Measurements from ENCODE around the gene WDFY3. TPM values are rescaled to one million over a fixed set of nuclear protein-coding genes. Genes with fewer than 3 reads are reported as not detected.

Gene WDFY3
- total and polyA plus RNA-seq, 2 of the 4 experiments (the other 2 are of a cell fraction) = 12.5 to 58.1 TPM

GRCh38 chr4:84915396-84915780, 51.1 kb downstream of the WDFY3 start:
- no peak overlapping the region for H3K23ac ChIP-seq (ENCODE audit: low read depth, low read length)
- intact Hi-C loops (cut with micrococcal nuclease) (no loop called here), dilution Hi-C loops (cut with HindIII; ENCODE audit: low sequenced_read_pairs, unreplicated experiment) (no loop called here), in situ Hi-C loops (cut with MboI; ENCODE audit: low sequenced_read_pairs) (no loop called here)
- H3K56ac ChIP-seq (ENCODE audit: extremely low read depth, insufficient read depth, low read length) = no peak overlapping the region
- no TSS peak for BruUV-seq (replicated peaks)
- H3K4me2 ChIP-seq (ENCODE audit: low read depth, low read length) = no peak overlapping the region
- H3K4me1 ChIP-seq (ENCODE audit: control insufficient read depth, insufficient read depth, low read length) = no peaks in the 10 kb centered on the region
- DNase-seq = peak; percentile 16
- H2BK120ac ChIP-seq (ENCODE audit: low read depth, low read length) = no peak overlapping the region
- no peak overlapping the region for H3K27ac ChIP-seq (ENCODE audit: insufficient read depth, low read length)
- peaks cover 27 to 47% of the 10 kb centered on the region in 2 experiments for H3K79me1 ChIP-seq (ENCODE audit: low read depth in 1 of 2, low read length in 2 of 2)
- no peak overlapping the region for H3K9ac ChIP-seq (ENCODE audit: low read depth, low read length)
- TF ChIP-seq MAZ (IDR thresholded peaks at IDR 0.05; ENCODE audit: borderline replicate concordance, low read depth, low read length) = no peak
- no peak for TF ChIP-seq RFX5 (IDR thresholded peaks at IDR 0.05; ENCODE audit: low read depth, low read length)
- TF ChIP-seq BHLHE40 (IDR thresholded peaks at IDR 0.05; ENCODE audit: low read depth, low read length) = no peak
- TF ChIP-seq POLR2A (IDR thresholded peaks at IDR 0.05; ENCODE audit: low read depth, low read length) = no peak
- TF ChIP-seq NFE2L2 (IDR thresholded peaks at IDR 0.05; ENCODE audit: low read depth, low read length) = no peak
- no peak for TF ChIP-seq CHD1 (IDR thresholded peaks at IDR 0.05; ENCODE audit: low read depth, low read length)
- TF ChIP-seq SMC3 (IDR thresholded peaks at IDR 0.05; ENCODE audit: low read depth, low read length) = no peak
- H4K20me1 ChIP-seq (ENCODE audit: insufficient read depth, low read length) = no peaks in the 10 kb centered on the region; the same call in 1 of the 2 replicates
- ChIA-PET CTCF (interaction anchor here (0.6 kb wide), 1 partner anchor 109 kb away, joined by 5 read pairs; no protein-coding TSS in a partner anchor), POLR2A (ENCODE audit: unreplicated experiment) (no interaction called here)
- no peak overlapping the region for H4K91ac ChIP-seq (ENCODE audit: insufficient read depth, low read depth, low read length)
- no peak overlapping the region for H2BK5ac ChIP-seq (ENCODE audit: low read depth, low read length, poor library complexity, severe bottlenecking)
- no peaks in the 10 kb centered on the region for H3K27me3 ChIP-seq (ENCODE audit: control insufficient read depth, insufficient read depth, low read length)
- no peak overlapping the region for H4K8ac ChIP-seq (ENCODE audit: low read depth in 2 of 2, low read length in 2 of 2)
- H2BK15ac ChIP-seq (ENCODE audit: low read depth, low read length) = no peak overlapping the region
- H3K9me1 ChIP-seq (ENCODE audit: insufficient read depth, low read length) = no peaks in the 10 kb centered on the region
- no peak overlapping the region for H3K4me3 ChIP-seq (ENCODE audit: insufficient read depth, low read depth, low read length)
- no peak overlapping the region for H2AK9ac ChIP-seq (replicated peaks; ENCODE audit: low read depth, low read length, poor library complexity)
- H3K14ac ChIP-seq (replicated peaks; ENCODE audit: low read depth, low read length) = no peak overlapping the region
- no peak overlapping the region for H3K4ac ChIP-seq (ENCODE audit: low read depth, low read length)
- no peak overlapping the region for H4K5ac ChIP-seq (ENCODE audit: low read depth, low read length)
- no peak overlapping the region for H2AK5ac ChIP-seq (ENCODE audit: low read depth, low read length)
- peaks cover 3% of the 10 kb centered on the region; the same call in 1 of the 2 replicates for H3K36me3 ChIP-seq (ENCODE audit: control insufficient read depth, insufficient read depth, low read length)
- H3K9me3 ChIP-seq (ENCODE audit: control insufficient read depth, insufficient read depth, low read length) = no peaks in the 10 kb centered on the region
- ATAC-seq (ENCODE audit: low read depth) = peak; percentile 63
- H3K18ac ChIP-seq (ENCODE audit: low read depth, low read length) = no peak overlapping the region
- no peak overlapping the region for H2BK20ac ChIP-seq (ENCODE audit: low read depth, low read length)
- H2AFZ ChIP-seq (replicated peaks; ENCODE audit: low read length, poor library complexity) = no peak overlapping the region
